DLD1 (cell line): ENCODE data around the gene OVCH1.
"Not testable (repeated sequence)": the region's sequence is repeated elsewhere in the genome, so short reads cannot be mapped to it uniquely, and the experiment has no call there.

Experiments used
- in situ Hi-C: cut with HindIII; loops from 2 replicates; pipeline ENCODE4 v1.10.0; 2017; ENCODE audit warnings: low sequenced_read_pairs

OVCH1 gene

GRCh38 chr12:29508949-29509348 lies 11.5 kb upstream of the OVCH1 start:
- in situ Hi-C loops, result loop anchor here (25.0 kb wide), 1 partner anchor 1328 kb away; no protein-coding TSS in a partner anchor

DNA sequence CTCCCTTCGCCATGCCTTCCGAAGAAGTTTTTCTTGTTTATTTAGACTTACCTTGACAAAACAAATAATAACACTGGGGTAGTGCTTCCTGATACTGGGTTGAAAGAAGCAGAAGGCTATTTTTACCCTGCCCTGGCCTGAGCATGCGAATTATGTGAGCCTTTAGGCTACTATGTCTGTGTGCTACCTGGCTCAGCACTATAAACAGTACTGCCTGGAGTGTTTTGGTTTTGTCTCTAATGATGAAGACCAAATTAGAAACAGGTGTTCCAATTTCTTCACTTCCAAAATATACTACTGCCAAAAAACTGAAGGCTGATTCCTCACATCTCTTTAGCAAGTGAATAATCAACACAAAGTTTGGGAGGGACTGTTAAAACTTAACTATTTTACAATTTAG lies 7.6 kb upstream of the OVCH1 start:
- in situ Hi-C loops, result loop anchor here (25.0 kb wide), 1 partner anchor 1332 kb away; no protein-coding TSS in a partner anchor

GRCh38 chr12:29503283-29503682 lies 5.8 kb upstream of the OVCH1 start:
- in situ Hi-C loops, result loop anchor here (25.0 kb wide), 1 partner anchor 1334 kb away; no protein-coding TSS in a partner anchor

DNA sequence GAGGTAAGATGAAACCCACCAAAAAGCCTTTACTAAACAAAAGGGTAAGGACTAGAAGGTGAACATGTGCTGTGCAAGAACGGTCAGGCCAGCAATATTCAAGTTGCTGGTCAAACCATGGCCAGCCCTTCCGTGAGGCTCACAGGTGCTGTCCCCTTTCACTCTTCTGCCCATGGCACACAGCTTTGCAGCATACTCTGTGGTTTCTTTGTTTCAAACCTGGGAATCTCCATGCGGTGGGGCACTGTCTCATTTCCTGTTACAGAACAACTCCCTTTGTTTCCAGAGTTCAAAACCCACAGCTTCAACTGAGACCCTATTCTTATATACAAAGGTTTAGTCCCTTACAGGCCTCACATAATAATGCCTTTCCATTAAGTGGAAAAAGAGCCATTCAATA lies 1.7 kb upstream of the OVCH1 start:
- in situ Hi-C loops, result no loop called here

DNA sequence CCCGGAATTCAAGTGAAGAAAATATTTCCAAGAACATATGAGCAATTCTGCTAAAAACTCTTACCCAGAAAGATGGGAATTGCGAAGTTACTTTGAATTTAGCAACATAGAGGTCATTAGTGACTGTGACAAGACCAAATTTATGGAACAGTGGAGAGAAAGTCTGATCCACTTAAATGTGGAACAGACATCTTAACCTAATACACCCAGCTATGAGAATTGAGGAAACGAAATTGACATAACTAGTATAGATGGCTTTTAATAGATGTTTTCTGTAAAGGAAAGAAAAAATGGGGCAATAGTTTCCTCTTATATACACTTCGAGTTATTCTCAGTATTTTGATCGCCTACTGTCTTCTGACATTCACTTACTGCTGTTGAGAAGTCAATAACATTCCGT lies 4.6 kb downstream of the OVCH1 start:
- in situ Hi-C loops, result no loop called here

DNA sequence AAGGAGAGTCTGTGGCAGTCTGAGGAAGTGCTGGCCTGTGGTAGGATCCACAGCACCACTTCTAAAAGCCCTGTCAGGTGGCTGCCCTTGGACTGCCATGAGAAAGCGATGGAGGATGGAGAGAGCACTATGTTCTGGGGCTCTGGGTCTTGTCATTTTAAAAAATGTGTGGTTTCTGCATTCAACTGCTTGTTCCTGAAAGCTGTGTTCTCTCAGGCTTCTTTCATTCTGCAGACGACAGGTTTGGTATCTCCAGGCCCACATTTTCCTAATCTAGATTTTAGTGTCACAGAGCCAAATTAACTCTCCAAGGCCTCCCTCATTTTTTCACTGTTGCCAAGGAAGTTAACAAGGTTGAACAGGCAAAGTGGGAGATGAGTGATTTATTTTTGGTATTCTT lies 10.5 kb downstream of the OVCH1 start:
- in situ Hi-C loops, result no loop called here

DNA sequence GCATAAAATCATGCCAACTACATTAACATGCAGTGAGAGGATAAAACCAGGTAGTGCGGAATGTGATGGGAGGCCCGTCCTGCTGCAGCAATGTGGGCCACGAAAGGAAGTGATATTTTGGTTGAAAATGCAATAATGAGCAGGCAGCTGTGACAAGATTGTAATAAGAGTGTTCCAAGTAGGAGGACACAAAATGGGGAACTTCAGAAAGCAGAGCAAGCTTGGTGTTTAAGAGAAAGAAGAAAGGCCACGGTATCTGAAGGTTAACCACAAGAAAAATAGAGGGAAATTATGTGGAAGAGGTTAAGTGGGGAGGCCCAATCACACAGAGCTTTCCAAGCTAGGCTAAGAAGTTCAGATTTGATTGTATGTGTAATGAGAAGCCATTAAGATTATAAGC lies 34.3 kb downstream of the OVCH1 start:
- in situ Hi-C loops, result no loop called here

DNA sequence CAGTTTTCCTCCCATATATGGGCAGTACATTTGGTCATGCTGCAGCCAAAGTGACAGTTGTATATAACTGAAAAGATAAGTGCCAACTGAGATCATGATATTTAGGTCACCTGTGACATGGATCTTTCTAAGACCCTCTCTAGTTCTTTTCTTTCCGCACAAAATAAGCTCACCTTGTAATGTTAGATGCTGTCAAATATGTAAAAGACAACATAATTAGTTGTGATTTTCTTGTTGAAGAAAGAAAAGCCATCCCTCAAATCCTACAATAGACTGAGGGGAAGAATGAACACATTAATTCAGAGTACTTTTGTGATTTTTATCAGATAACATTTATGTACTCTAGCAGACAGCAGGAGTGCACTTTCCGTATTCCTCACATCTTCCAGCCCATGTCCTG lies 37.4 kb downstream of the OVCH1 start:
- in situ Hi-C loops, result no loop called here

GRCh38 chr12:29455087-29455486 lies 42.4 kb downstream of the OVCH1 start:
- in situ Hi-C loops, result no loop called here

DNA sequence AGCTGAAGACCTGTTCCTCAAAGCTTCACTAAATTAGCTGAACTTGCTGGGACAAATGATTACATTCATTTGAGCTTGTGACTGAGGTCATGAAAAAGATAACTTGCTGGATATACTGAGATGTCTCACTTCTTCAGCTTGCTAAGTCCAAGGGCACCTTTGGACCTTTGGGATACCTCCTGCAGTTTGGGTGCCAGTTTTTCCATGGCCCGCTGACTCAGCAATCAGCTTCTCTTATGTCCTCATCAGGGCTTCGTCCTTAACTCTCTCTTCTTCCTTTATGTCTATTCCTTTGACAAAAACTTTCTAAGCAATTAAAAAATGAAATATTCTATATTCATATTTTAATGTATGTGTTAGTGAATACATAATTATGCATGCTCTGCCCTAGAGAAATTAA lies 45.6 kb downstream of the OVCH1 start:
- in situ Hi-C loops, result no loop called here

DNA sequence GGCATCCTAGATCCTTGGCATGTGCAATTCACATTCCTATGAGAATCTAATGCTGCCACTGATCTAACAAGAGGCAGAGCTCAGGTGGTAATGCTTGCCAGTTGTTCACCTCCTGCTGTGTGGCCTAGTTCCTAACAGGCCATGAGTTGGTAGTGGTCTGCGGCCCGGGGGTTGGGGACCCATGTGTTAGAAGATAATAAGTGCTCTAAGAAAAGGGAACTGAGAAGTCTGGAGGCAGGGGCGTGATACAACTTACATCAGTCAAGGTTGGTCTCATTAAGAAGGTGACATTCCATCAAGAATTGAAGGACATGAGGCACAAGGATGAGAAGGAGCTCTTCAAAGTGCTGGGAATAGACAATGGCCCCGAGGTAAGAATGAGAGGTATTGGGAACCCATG lies 49.3 kb downstream of the OVCH1 start:
- in situ Hi-C loops, result no loop called here

GRCh38 chr12:29447285-29447975 lies 50.1 kb downstream of the OVCH1 start:
- in situ Hi-C loops, result no loop called here

DNA sequence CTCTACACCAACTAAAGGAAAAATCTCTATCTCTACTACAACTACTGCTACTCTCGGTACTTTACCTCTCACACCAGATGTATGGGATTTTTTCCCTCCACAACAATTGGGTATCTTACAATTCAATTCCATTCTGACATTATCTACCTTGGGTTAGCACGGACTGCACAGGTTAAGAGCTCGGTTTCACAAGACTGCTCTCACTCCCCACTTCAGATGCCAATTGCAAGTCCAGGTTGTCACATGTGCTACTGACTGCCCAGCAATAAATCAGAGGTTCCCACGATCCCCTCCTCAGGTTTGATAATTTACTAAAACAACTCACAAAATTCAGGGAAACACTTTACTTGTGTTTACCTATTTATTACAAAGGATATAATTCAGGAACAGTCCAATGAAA lies 58.0 kb downstream of the OVCH1 start:
- in situ Hi-C loops, result no loop called here

DNA sequence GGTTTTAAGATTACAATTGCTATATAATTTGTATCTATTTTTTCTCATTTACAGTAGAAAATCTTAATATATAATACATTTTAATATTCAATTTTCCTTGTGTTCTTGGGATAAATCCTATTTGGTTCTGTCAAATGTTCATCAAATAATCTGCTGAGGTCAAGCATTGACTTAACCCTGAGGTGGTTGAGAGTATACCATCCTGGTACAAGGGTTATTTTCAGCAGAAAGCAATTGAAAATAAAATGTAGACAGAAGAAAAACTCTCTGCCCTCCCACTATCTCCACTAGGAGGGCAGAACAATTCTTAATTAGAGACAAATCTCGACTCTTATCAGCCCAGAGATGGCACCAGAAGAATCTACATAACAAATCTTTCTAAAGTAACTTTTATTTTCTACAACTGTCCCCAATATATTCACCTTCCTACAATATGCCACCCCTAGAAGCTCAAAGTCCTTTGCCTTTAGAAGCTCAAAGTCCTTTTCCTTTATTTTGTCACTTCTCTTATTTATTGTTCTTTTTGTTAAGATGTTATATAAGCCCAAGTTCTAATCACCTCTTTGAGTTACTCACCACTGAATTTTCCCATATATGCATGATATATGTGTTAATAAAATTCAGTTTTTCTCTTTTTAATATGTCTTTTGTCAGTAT lies 58.6 kb downstream of the OVCH1 start:
- in situ Hi-C loops, result no loop called here

DNA sequence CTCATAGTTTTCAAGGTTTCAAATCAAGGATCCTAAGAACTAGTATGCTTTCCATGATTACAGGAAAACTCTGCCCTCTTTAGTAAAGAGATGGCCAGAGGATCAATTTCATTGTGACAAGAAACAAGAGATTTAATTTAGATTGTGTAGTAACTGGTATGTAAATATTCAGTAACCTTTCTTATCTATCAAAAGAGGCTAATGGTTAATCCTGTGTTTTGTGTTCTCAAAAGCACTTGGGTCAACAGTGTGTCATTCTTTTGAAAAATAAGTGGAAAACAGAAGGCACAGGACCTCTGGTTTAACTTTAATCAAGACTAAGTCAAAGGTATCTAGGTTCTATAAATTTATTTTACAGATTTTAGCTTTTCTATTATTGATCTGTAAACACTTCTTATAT lies 59.9 kb downstream of the OVCH1 start:
- in situ Hi-C loops, result no loop called here

GRCh38 chr12:29436815-29437214 lies 60.7 kb downstream of the OVCH1 start:
- in situ Hi-C loops, result not testable (repeated sequence)

GRCh38 chr12:29431513-29431912 lies 66.0 kb downstream of the OVCH1 start:
- in situ Hi-C loops, result no loop called here

- in situ Hi-C loops, result no loop called here
These were observed 66.8 kb downstream of the OVCH1 start for GRCh38 chr12:29430716-29431044.

DNA sequence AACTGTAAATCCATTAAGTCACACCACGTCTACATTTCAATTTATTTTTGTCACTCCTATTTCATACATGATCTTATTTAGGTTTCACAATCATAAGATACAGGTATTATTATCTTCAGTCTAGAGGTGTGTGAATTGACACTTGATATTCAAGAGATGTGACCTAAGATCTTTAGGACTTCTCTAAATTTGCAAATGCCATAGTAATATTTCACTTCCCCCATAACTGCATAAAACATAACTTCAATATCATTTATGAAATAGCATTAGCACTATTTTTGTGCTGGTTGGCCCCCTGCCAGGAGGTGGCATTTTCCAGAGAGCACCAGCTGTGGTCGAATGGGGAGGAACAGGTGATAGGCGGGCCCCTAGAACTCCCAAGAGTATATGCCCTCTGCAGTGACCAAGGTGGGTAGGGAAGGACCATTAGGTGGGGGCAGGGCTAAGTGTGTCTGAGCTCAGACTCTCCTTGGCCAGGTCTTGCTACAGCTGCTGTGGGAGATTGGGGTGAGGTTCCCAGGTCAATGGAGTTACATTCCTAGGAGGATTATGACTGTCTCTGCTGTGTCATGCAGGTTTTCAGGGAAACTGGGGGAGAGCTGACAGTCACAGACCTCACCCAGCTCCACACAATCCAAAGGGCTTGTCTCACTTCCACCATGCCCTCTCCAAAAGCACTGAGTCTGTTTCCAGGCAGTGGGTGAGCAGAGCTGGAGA lies 67.3 kb downstream of the OVCH1 start:
- in situ Hi-C loops, result no loop called here

DNA sequence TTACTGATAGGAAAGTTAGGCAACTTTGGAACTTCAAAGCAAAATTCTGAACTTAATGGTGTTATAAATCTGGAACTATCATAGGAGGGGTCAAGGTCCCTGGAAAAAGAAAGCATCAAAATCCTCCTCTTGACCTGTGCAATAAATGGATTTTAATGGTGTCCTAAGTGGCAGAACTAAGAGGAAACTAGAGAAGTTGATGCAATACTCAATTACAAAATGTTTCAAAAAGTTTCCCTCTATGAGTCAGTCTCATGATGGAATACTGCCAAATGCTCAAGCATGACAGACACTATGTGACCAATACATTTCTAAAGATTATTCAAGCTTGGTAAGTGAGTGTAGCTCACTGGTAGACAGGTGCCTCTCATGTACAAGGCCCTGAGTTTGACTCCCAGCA lies 68.9 kb downstream of the OVCH1 start:
- in situ Hi-C loops, result no loop called here

DNA sequence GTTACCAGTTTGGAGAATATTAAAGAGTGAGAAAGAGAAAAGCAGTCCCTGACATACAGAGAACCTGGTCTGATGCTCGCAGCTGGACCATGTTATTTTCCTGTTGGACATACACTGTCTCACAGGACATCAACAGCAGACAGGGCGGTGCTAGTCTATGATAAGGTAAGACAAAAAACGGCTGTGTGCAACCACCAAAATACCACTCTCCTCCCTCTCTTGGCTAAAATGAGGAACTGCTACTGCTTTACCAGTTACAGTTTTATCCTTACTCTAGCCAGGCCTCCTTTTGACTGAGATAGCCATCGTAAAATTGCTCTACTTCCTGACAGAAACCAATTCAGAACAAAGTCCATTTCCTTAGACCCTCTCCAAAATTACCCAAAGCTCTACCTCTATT lies 69.5 kb downstream of the OVCH1 start:
- in situ Hi-C loops, result no loop called here

GRCh38 chr12:29426498-29426897 lies 71.0 kb downstream of the OVCH1 start:
- in situ Hi-C loops, result no loop called here
